GM23338 (cell line): Measurements from ENCODE around the gene GRID2.

Experiments used
- CREB1 ChIP-seq: fragments of 250-450 bp; sonication (Bioruptor Pico); IDR thresholded peaks from 2 replicates; pipeline ENCODE4 v1.5.0; 2020; ENCODE audit warnings: low read depth, mild to moderate bottlenecking, moderate library complexity
- ETS1 ChIP-seq: IDR thresholded peaks from 2 replicates; pipeline ENCODE4 v1.6.1; 2016; ENCODE audit warnings: antibody characterized with exemption
- EZH2 ChIP-seq: fragments of 200-600 bp; sonication (generic); IDR thresholded peaks from one replicate; pipeline ENCODE4 v1.8.0; 2017; ENCODE audit warnings: antibody characterized with exemption, mild to moderate bottlenecking, low read depth; ENCODE audit not compliant: unreplicated experiment
- EZH2phosphoT487 ChIP-seq: fragments of 200-600 bp; sonication (generic); IDR thresholded peaks from one replicate; pipeline ENCODE4 v1.8.1; 2018; ENCODE audit warnings: antibody characterized with exemption; ENCODE audit not compliant: unreplicated experiment
- JUNB ChIP-seq: IDR thresholded peaks from one replicate; pipeline ENCODE4 v1.6.1; 2016; ENCODE audit warnings: antibody characterized with exemption; ENCODE audit not compliant: unreplicated experiment
- NANOG ChIP-seq: IDR thresholded peaks from 2 replicates; pipeline ENCODE4 v1.6.1; 2016; ENCODE audit warnings: antibody characterized with exemption, borderline replicate concordance
- POLR2AphosphoS5 ChIP-seq: IDR thresholded peaks from 2 replicates; pipeline ENCODE4 v1.6.1; 2016; ENCODE audit warnings: antibody characterized with exemption, low read depth
- REST ChIP-seq: IDR thresholded peaks from one replicate; pipeline ENCODE4 v1.6.1; 2018; ENCODE audit warnings: antibody characterized with exemption; ENCODE audit not compliant: unreplicated experiment
- STAT1 ChIP-seq: IDR thresholded peaks from one replicate; pipeline ENCODE4 v1.6.1; 2016; ENCODE audit warnings: antibody characterized with exemption; ENCODE audit not compliant: unreplicated experiment
- ZNF114 ChIP-seq: fragments of 250-450 bp; sonication (Bioruptor Pico); IDR thresholded peaks from 2 replicates; pipeline ENCODE4 v1.5.0; 2020; ENCODE audit warnings: mild to moderate bottlenecking, moderate library complexity
- ZNF331 ChIP-seq: fragments of 250-450 bp; sonication (Bioruptor Pico); IDR thresholded peaks from 2 replicates; pipeline ENCODE4 v1.5.0; 2020; ENCODE audit warnings: low read depth, mild to moderate bottlenecking, moderate library complexity
- TF ChIP-seq, protein P1 (sequence below), 2 experiments: fragments of 200-600 bp in 1 of 2; sonication (generic) in 1 of 2; conservative IDR thresholded peaks; 2 replicates each; pipeline versions ENCODE4 v1.5.1 to v1.6.1; 2016 to 2017; ENCODE audit warnings: antibody characterized with exemption in 2 of 2, low read depth in 2 of 2, mild to moderate bottlenecking in 2 of 2, moderate library complexity in 1 of 2
- TF ChIP-seq, protein P2 (sequence below): fragments of 250-450 bp; sonication (Bioruptor Pico); IDR thresholded peaks from 2 replicates; pipeline ENCODE4 v1.5.0; 2020; ENCODE audit warnings: mild to moderate bottlenecking, moderate library complexity

DNA sequence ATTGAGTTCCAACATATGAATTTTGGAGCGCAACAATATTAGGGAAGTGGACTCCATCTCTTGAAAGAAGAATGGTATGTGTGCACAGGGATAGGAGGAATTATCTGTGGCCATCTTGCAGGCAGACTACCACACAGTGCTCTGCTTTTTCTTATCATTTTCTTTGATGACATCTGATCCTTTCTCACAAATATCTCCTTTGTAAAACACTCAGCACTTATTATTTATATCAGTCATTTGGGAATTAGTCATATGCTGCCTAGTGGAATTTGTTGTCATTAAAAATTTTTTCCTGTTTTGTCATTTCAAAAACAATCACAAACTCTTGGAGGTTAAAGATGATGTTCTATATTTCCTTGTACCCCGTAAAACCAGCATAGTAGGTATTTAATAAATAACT is 1080.5 kb downstream of the GRID2 start:
- TF ChIP-seq EZH2 (no peak), REST (no peak), POLR2AphosphoS5 (no peak), STAT1 (no peak), EZH2phosphoT487 (no peak), ZNF331 (CRISPR knock-in tag) (no peak), CREB1 (CRISPR knock-in tag) (no peak), JUNB (no peak), ETS1 (no peak), ZNF114 (no peak), NANOG (no peak)
- TF ChIP-seq, protein P1, sequence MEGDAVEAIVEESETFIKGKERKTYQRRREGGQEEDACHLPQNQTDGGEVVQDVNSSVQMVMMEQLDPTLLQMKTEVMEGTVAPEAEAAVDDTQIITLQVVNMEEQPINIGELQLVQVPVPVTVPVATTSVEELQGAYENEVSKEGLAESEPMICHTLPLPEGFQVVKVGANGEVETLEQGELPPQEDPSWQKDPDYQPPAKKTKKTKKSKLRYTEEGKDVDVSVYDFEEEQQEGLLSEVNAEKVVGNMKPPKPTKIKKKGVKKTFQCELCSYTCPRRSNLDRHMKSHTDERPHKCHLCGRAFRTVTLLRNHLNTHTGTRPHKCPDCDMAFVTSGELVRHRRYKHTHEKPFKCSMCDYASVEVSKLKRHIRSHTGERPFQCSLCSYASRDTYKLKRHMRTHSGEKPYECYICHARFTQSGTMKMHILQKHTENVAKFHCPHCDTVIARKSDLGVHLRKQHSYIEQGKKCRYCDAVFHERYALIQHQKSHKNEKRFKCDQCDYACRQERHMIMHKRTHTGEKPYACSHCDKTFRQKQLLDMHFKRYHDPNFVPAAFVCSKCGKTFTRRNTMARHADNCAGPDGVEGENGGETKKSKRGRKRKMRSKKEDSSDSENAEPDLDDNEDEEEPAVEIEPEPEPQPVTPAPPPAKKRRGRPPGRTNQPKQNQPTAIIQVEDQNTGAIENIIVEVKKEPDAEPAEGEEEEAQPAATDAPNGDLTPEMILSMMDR (conservative IDR thresholded peaks at IDR 0.05; ENCODE audit: low read depth in 2 of 2): no peak
- TF ChIP-seq, protein P2, sequence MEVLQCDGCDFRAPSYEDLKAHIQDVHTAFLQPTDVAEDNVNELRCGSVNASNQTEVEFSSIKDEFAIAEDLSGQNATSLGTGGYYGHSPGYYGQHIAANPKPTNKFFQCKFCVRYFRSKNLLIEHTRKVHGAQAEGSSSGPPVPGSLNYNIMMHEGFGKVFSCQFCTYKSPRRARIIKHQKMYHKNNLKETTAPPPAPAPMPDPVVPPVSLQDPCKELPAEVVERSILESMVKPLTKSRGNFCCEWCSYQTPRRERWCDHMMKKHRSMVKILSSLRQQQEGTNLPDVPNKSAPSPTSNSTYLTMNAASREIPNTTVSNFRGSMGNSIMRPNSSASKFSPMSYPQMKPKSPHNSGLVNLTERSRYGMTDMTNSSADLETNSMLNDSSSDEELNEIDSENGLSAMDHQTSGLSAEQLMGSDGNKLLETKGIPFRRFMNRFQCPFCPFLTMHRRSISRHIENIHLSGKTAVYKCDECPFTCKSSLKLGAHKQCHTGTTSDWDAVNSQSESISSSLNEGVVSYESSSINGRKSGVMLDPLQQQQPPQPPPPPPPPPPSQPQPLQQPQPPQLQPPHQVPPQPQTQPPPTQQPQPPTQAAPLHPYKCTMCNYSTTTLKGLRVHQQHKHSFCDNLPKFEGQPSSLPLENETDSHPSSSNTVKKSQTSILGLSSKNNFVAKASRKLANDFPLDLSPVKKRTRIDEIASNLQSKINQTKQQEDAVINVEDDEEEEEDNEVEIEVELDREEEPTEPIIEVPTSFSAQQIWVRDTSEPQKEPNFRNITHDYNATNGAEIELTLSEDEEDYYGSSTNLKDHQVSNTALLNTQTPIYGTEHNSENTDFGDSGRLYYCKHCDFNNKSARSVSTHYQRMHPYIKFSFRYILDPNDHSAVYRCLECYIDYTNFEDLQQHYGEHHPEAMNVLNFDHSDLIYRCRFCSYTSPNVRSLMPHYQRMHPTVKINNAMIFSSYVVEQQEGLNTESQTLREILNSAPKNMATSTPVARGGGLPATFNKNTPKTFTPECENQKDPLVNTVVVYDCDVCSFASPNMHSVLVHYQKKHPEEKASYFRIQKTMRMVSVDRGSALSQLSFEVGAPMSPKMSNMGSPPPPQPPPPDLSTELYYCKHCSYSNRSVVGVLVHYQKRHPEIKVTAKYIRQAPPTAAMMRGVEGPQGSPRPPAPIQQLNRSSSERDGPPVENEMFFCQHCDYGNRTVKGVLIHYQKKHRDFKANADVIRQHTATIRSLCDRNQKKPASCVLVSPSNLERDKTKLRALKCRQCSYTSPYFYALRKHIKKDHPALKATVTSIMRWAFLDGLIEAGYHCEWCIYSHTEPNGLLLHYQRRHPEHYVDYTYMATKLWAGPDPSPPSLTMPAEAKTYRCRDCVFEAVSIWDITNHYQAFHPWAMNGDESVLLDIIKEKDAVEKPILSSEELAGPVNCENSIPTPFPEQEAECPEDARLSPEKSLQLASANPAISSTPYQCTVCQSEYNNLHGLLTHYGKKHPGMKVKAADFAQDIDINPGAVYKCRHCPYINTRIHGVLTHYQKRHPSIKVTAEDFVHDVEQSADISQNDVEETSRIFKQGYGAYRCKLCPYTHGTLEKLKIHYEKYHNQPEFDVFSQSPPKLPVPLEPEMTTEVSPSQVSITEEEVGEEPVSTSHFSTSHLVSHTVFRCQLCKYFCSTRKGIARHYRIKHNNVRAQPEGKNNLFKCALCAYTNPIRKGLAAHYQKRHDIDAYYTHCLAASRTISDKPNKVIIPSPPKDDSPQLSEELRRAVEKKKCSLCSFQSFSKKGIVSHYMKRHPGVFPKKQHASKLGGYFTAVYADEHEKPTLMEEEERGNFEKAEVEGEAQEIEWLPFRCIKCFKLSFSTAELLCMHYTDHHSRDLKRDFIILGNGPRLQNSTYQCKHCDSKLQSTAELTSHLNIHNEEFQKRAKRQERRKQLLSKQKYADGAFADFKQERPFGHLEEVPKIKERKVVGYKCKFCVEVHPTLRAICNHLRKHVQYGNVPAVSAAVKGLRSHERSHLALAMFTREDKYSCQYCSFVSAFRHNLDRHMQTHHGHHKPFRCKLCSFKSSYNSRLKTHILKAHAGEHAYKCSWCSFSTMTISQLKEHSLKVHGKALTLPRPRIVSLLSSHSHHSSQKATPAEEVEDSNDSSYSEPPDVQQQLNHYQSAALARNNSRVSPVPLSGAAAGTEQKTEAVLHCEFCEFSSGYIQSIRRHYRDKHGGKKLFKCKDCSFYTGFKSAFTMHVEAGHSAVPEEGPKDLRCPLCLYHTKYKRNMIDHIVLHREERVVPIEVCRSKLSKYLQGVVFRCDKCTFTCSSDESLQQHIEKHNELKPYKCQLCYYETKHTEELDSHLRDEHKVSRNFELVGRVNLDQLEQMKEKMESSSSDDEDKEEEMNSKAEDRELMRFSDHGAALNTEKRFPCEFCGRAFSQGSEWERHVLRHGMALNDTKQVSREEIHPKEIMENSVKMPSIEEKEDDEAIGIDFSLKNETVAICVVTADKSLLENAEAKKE (CRISPR knock-in tag): no peak
